IPS DF 19.7 (cell line): ENCODE data around the gene DIP2B.

Experiments
- DNase-seq: peaks from one replicate; pipeline ENCODE4 v3.0.0-alpha.2; 2013; ENCODE audit warnings: low read depth, low spot score

DIP2B gene

DNA sequence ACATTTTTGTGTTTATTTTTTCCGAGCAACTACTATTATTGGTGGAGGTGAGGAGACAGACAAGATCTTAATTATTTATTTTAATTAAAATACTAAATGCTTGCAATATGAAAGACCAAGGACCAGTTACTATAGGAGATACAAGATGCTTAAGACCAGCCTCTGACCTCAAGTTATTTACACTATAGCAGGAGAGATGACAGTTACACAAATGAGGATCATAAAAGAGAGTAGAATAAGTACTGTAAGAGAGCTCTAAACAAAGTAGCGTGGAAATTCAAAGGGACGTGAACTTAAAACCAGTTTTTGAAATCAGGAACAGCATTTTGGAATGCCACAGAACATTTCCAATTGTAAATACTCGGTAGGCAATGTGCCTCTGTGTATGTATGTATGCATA is 131.1 kb downstream of the DIP2B start:
- no peak for DNase-seq

DNA sequence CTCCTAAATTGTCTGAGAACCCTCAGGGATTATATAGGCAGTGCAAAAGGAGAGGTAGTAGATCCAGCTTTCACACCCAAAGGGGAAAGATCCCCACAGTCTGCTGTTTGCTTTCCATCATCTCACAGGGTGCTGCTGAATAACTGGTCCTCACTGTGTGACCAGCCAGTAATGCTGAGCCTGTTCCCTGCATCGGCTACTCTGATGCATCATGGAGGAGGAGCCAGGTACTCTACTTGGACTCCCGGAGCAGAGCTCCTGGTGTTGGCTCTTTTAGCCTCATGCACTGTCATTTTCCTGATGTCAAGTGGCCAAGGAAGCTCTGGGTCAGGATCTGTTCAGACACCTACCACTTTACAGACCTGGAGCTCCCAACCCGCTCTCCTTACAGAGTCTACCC is 131.7 kb downstream of the DIP2B start:
- no peak for DNase-seq

DNA sequence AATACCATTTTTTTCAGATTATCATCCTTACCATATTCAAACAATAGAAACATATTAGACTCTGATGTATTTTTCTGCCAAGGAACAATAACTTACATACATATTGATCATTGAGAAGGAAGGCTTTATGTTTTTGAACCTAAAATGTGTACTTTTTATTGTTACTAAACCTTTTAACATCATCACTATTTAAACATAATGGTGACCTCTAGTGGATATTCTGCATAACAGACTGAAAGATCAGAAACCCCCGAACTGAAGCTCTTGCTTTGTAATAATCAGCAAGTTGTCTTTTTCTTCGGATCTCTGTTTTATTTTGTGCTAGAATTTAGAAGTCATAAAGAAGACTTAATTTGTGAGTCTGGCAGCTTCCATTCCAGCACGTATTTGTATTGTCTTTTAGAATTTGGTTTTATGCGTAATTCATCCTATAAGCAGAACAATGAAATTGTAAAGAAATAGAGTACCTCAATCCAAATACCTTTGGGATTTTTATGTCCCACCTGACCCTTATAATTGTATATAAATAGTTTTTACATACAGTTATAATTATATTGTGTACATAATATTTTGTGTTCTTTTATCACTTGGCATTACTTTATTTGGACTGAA is 133.2 kb downstream of the DIP2B start:
- no peak for DNase-seq

DNA sequence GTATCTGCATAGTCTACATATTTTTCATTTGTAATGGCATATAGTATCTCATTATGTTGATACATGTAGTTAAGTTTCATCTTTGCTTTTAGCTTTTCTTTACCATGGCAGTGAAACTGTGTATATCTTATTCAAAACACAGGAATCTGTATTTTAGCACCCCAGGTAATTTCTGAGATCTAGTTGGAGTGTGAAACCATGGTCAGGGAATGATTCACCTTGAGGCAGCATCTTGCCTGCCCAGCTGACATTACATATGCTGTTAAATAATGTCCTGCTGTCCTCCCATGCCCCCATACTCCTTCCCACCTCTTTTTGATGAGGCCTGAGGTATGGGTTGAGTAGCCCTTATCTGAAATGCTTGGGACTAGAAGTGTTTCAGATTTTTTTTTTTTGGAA is 133.7 kb downstream of the DIP2B start:
- DNase-seq: no peak

DNA sequence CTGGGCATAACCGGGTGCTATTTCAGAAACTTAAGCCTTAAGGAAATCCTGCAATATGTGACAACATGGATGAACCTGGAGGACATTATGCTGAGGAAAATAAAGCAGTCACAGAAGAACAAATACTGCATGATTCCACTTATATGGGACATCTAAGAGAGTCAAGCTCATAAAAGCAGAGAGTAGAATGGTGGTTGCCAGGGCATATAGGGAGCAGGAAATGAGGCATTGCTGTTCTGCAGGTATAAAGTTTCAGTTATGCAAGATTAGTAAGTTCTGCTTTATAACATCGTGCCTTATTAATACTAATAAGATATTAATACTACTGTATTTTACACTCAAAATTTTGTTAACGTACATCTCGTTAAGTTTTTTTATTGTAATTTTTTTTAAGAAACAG is 134.9 kb downstream of the DIP2B start:
- DNase-seq: no peak

DNA sequence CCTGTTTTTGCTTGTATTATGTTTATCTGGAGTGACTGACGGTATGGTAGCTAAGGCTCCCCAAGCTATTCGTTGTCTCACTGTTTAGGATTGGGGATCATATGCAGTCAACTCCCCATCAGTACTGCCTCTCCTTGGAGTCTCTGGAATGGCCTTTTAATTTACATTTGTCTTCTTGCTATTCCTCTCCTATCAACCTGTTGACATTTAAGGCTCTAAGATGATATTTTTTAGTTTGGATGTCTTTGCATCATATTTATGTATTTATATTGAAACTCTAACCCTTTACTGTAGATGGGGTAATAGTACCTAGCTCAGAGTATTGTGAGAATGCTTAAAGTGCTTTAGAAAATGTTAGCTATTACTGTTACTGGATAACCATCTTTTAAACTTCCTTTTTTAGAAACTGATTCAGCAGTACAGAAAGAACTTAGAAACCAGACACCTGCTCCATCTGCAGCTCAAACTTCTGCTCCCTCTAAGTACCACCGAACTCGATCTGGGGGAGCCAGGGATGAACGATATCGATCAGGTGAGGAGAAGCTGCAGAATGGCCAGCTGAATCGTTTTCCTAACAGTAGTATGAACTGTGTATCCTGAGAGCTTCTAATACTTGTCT is 135.6 kb downstream of the DIP2B start:
- DNase-seq: no peak

DNA sequence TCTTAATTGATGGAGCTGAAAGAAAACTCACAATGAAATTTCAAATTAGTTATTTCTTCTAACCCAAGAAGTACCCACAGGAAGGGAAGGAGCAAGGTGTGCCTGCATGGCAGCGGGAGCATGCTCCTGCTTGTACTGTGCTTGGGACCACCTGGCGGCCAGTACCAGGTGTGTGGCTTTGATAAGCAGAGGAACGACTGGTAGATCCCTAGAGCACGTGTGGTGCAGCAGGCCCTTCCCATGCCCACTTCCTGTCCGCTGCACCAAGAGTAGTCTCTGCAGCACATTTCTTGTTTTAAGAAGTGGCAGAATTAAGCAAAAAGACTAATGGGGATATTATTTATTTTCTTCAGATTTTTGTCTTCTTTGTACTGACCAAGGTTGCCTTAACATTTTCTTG is 136.8 kb downstream of the DIP2B start:
- no peak for DNase-seq

DNA sequence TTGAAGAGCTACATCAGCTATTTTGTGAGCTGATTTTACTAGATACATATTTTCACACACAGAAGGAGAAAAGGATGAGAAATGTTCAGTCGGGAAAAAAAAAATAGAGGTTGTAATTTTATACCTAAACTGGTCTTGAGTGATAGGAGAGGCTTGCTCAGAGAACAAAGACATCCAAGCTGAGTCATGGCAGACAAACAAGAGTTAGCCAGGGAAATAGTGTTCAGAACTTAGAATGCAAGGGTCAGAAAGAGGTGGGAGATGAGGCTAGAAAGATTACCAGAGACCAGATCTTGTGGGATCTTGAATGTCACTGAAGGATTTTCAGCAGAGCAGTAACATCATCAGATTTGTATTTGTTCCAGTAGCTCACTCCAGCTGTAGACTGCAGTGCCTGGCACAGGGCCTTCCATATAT is 137.3 kb downstream of the DIP2B start:
- DNase-seq: no peak

DNA sequence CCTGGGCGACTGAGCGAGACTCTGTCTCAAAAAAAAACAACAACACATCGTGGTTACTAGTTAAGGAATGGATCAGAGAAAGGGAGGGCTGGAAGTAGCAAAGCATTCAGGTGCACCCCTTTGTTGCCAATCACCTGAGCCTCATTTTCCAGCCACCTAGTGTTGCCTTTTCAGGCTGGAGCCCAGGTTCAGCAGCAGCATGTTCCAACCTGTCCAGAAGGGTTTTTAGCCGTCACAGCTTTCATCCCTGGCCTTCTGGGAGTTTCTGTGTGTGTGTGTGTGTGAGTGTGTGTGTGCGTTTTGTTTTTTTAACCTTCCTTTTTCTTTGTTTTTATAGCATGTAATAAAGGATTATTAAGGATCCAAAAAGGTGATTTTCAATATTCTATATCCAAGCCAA is 138.0 kb downstream of the DIP2B start:
- no peak for DNase-seq

DNA sequence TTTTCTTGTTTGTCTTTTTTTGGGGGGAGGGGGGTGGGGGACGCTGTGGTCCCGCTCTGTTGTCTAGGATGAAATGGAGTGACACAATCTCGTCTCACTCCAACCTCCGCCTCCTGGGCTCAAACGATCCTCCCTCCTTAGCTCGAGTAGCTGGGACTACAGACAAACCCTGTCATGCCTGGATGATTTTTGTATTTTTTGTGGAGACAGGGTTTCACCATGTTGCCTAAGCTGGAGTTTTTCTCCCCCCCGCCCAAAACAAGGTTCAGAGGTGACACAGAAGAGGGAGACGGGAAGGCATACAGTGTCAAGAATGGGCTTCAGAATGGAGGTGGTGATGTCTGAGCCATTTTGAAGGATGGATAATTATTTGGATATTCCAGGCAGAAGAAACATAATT is 142.2 kb downstream of the DIP2B start:
- no peak for DNase-seq

DNA sequence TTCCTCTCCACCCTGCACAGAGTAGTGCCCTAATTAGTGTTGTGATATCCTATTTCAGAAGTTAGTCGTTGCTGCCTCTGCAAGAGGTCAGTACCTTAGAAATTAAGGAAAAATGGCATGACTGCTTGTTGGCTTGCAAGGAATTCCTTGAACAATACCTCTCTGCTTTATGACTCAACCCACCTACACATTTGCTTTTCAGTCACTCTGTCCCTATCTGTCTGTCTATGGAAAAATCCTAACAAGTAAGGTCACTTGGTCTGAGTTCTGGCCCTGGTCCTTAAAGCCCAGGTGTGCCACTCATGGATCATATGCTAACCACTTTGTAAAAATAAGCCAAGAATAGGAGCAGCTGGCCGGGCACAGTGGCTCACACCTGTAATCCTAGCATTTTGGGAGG is 142.7 kb downstream of the DIP2B start:
- DNase-seq: no peak

DNA sequence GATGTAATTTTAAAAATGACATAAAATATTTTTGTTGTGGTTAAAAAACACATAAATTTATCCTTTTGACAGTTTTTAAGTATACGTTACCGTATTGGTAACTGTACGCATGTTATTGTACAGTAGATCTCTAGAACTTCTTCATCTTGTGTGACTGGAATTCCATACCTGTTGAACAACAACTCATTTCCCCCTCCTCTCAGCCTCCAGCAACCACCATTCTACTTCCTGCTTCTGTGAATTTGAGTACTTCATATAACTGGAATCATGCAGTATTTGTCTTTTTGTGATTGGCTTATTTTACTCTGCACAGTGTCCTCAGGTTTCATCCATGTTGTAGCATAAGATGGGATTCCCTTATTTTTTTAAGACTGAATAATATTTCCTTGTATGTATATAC is 145.5 kb downstream of the DIP2B start:
- no peak for DNase-seq

DNA sequence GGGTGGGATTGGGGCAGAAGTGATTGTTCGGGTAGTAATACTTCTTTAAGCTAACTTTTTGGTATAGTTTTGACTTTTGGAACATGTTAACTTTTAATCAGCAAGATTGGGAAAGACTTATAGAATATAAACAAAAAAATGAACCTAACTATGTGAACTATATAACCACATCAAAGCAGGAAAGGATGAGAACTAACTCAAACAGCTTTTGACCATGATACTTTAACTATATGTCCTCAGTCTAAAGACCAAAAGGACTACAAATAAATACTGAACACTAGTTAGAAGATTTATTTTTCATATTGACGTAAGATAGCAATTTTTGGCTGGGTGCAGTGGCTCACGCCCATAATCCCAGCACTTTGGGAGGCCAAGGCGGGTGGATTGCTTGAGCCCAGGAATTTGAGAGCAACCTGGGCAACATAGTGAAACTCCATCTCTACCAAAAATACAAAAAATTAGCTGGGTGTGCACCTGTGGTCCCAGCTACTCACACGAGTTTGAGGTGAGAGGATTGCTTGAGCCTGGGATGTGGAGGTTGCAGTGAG is 150.7 kb downstream of the DIP2B start:
- no peak for DNase-seq

DNA sequence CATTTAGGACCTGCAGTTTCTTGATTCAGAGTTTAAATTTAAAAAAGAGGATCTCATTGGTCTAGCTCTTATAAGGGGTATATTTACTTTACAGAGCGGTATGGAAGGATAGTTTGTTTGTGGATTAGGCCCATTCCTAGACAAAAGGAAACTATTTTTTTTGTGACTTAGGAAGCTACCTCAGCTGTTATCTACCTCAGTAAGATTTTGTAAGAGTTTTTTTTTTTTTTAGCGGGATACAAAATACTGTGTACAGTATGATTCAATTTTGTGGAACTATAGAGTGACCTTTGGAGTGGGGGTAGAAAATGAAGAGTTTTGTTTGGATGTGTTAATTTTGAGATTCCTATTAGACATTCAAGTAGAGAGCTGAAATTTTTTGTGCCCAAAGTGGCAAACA is 154.5 kb downstream of the DIP2B start:
- DNase-seq: no peak

DNA sequence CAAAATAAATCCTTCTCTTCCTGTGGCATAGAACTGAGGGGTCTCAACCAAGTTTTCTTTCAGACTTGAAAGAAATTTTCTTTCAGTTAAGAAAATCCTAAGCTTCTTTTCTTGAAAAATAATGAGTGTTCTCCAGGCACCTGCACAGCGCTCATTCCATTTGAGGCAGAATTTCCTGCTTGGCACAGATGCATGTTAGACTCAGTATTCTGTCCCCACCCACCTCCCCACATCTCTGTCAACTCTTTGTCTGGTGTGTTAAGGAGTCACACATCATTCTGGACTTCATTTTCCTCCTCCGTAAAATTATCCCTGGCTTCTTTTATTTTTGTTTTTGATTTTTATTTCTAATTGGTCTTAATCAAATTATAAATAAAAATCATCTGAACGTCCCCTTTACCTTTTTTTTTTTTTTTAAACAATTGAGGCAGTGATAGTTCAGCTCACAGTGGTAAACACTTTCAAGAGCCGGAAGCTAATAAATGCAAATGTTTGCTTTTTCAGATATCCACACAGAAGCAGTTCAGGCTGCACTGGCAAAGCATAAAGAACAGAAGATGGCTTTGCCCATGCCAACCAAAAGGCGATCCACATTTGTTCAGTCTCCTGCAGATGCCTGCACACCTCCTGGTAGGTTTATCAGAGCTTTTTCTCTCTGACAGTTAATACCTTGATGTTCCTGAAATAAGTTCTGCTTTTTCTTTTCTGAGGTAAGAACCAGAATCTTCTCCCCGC is 155.1 kb downstream of the DIP2B start:
- no peak for DNase-seq

DNA sequence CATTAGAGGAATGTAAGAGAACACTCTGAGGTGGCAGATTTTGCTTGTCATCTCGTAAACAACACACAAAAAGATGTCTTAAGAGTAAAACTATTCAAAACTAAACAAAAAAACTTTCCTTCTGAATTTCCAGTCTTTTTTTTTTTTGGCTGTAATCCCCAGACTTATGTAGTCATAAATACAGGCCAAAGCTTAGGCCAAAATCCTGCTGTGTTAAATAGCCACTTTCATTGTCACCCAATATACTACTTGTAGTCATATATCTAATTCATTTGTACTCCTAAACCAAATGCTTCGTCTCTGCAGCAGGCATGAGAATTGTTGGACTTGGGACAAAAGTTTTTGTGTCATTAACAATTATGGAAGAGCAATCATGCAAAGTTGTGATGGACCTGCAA is 155.6 kb downstream of the DIP2B start:
- DNase-seq: no peak

DNA sequence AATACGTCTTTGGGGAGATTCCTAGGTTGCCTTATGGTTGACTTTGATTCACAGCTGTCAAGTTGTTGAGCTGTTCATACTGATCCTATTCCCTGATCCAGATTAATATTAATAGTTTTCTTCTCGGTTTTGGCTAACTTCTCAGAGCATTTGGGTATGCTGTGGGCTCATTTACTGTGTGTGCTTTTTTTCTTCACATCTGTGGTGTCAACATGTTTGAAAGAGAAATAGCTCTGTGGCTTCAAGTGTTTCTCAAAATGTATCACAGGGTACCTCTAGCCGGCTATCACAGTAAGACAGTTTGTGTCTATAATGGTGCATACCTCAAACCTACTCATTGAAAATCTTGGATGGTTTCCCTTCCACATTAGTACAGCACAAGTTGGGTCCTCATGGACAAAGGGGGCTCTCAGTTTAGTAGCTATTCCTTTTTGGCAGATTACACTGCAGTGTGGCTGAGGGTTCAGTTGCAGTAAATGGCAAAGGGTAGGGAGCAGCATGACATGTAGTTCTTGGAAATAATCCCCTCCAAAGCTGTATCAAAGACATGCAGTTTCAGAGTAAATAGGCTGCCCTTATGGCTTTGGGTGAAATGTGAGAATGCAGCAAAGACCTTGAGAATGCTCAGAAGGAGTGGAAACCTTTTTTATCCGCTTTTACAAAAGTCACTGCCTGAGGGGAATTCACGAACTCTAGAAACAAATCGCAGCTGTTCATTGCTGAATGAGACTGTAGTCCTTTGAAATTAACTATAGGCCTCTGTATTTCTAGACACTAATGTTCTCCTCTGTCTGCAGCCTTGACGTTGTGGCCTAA is 156.7 kb downstream of the DIP2B start:
- DNase-seq: no peak

DNA sequence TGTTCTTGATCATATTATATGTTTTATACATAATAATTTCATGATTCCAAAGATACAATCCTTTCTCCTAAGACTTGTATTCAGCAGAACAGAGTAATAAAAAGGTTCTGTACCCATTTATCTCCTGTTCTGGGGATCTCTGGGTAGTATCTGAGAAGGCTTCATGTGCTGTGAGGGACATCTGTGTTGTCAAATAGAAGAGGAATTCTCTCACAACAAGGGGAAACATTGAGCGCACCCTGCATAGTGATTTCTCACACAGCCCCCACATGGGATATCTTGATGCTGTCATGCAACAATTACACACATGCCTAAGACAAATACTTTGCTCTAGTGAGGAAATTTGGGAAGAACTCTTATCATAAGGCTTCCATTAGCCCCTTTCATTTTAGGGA is 157.3 kb downstream of the DIP2B start:
- DNase-seq: no peak

DNA sequence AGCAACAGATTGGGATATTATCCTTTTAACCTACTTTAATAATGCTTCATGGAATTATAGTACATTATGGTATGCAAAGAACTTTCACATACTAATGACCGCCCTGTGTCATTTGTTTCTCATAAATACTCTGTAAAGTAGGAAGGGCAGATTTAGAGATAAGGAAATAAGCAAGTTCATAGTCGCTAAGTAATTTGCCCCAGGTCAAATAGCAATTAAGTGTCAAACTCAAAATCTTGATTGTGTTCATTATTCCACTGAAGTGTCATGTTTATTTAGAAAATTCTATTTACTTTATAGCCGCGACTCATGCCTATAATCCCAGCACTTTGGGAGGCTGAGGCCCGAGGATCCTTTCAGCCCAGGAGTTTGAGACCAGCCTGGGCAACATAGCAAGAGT is 160.4 kb downstream of the DIP2B start:
- DNase-seq: no peak

DNA sequence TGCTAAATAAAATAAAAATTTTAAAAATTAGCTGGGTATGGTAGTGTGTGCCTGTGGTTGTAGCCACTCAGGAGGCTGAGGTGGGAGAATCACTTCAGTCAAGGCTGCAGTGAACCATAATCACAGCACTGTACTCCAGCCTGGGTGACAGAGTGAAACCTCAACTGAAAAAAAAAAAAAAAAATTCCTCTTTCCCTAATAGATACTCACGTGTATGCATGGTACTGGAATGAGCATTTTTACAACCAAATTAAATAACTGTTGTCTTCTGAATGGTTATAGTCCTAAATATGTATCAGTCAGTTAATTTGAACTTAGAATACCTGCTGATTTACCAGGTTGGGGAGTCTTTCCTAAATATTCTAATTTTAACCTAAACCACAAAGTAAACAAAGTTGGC is 160.8 kb downstream of the DIP2B start:
- no peak for DNase-seq

DNA sequence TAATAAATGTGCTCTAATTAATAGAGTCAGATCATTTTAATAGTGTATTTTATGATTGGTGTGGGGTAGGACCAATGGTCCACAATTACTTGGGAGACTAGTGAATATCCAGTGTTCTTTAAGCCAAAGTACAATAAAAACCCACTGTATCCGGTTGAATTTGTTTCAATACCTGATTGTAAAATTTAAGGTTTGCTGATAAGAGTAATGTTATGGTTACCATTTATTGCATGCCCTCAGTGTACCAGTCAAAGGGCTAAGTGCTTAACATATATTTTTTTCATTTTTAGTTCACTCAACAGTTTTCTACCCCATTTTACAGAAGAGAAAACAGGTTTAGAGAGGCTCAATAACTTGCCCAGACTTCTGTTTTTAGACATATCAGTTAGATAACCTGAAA is 161.2 kb downstream of the DIP2B start:
- no peak for DNase-seq

DNA sequence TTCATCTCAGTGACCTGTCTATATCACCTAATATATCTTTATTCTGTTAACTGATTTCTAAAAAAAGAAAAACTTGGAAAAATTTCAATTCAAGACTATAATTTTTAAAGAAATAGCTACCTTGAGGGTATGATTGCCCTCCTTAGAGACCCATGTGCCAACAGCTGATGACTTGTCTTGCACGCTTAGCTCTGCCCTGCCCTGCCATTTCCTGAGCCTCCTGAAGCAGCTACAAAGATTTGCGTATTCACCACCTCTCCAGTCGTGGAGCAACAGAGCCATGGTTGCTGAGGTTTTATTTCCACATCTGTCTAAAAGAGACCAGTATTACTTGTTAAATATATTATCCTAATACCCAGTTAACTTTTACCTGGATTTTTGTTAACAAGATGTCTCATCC is 167.4 kb downstream of the DIP2B start:
- no peak for DNase-seq
